GM20431 (cell line): ENCODE results near the gene ITPRIPL1.

Source experiments
- in situ Hi-C: fragments of 300-500 bp; cut with MseI, MboI; formaldehyde crosslinking; loops from one replicate; pipeline ENCODE4 v1.15.0; 2020; ENCODE audit warnings: low sequenced_read_pairs; ENCODE audit not compliant: unreplicated experiment

ITPRIPL1 gene

DNA sequence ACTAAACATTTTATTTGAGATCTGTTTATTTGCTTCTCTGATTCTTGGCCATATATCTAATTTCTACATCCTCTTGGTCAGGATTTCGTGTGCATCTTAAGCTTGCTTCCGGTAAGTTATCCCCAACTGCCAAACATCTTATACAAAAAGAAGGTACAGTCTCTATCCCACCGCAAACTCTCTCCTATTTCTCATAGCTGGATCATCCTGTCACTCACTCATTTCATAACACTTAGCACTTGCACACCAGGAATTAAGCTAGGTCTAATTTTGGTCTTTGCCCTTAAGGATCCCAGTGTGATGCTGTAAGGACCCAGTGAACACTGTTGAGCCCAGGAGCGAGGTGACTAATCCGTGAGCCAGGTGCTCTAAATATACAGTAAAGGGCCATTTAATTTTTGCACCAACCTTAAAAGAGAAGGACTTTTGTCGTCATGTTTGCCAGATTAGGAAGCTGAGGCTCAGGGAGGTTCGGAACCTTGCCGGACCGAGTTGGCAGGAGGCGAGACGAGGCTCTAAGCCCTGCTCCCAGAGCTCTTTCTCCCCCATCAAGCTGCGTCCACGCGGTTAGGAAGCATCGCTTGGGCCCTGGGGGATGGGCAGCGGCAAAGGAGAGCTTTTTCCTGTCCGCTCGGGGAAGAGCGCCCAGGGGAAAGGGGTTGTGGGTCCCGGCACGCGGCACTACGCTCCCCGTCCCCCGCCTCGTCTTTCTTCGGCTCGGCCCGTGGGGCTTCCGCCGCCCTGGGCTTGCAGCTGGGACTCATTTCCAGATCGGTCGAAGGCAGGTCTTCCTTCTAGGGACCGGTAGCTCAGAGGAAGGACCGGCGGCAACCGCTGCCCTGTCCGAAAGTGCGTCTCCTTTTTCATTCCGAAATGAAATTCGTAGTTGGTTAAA lies 4.1 kb upstream of the ITPRIPL1 start:
- in situ Hi-C loops: no loop called here

DNA sequence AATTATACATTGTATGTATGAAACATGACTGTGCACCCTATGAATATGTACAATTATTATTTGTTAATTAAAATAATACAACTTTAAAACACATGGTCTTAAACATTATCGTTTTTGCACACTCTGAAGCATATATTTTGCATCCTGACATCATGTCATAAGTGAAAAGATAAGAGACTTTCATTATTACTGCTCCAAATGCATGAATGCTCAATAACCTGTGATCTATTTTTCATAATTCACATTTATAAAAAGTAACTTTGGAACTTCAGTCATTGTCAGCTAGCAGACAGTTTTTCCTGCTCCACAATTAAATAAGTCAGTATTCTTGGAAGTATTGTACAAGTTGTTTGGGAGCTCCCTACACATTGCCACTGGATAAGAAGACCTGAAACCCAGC lies 1.3 kb upstream of the ITPRIPL1 start:
- in situ Hi-C loops: no loop called here

DNA sequence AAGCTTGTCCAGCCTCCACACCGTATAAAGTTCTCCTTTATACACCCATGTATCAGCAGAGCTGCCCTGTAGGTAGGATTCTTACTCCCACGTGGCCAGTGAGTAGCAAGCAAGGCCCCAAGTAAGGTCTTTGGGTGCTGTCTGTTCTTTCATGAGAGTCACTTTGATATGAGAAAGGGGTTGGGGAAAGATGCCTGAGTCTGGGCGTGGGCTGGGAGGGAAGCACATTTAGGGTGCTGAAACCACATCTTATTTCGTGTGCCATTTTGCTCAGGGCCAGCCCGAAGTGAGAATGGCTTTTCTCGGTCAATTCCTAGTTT lies 436 bp upstream of the ITPRIPL1 start:
- in situ Hi-C loops: no loop called here

DNA sequence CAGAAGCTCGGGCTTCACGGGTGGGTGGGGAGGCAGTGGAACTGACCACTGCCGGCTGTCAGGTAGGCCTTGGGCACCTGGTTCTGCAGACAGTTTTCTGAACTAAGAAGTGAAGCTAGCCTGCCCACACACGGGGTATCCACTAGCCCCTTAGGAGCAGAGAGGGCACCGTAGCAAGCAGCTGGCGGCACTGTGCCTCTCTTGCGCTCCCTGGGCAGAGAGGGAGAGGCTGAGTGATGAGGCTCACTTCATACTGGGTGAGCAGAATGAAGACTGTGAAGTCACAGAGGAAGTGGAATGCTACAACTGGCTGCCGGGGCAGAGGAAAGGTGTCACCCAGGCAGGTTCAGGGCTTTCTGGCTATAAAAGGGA lies 753 bp downstream of the ITPRIPL1 start:
- in situ Hi-C loops: no loop called here

DNA sequence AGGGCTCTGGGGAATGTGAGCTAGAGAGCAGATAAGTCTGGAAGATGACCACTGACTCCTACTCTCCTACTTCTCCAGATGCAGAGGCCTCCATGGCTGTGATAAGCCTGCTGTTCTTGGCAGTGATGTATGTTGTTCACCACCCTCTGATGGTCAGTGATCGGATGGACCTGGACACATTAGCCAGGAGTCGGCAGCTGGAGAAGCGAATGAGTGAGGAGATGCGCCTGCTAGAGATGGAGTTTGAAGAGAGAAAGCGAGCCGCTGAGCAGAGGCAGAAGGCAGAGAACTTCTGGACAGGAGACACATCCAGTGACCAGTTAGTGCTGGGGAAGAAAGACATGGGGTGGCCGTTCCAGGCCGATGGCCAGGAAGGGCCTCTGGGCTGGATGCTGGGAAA lies 1.4 kb downstream of the ITPRIPL1 start:
- in situ Hi-C loops: no loop called here

DNA sequence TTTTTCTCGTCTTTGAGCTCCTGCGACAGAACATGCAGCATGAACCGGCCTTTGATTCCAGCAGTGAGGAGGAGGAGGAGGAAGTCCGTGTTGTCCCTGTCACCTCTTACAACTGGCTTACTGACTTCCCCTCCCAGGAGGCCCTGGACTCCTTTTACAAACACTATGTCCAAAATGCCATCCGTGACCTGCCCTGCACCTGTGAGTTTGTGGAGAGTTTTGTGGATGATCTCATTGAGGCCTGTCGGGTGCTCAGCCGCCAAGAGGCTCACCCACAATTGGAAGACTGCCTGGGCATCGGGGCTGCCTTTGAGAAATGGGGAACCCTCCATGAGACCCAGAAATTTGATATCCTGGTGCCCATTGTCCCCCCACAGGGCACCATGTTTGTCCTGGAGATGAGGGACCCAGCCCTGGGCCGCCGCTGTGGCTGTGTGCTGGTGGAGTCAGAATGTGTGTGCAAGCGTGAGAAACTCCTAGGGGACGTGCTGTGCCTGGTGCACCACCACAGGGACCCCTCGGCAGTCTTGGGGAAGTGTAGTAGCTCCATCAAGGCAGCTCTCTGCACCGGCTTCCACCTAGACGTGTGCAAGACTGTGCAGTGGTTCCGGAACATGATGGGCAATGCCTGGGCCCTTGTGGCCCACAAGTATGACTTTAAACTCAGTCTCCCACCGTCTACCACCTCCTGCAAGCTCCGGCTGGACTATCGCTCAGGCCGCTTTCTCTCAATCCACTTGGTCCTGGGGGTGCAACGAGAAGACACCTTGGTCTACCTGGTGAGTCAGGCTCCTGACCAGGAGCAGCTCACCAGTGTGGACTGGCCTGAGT lies 2.1 kb downstream of the ITPRIPL1 start:
- in situ Hi-C loops: no loop called here

DNA sequence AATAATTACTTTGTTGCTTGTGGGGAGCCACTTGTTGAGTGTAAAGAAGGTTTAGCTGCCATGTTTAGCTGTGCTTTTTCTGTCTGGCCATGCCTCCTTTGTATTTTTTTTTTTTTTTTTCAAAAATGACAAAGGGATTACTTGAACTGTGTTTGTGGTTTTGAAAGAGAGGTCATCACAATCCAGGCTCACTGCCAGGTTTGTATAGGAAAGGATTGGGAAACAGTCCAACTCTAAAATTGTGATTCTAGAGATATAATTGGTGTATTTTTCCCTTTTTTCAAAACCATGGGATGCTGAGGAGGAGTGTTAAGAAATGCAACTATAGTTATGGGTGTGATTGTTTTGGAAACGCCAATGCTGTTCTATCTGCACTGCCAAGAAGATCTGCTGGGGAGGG lies 4.3 kb downstream of the ITPRIPL1 start:
- in situ Hi-C loops: no loop called here

DNA sequence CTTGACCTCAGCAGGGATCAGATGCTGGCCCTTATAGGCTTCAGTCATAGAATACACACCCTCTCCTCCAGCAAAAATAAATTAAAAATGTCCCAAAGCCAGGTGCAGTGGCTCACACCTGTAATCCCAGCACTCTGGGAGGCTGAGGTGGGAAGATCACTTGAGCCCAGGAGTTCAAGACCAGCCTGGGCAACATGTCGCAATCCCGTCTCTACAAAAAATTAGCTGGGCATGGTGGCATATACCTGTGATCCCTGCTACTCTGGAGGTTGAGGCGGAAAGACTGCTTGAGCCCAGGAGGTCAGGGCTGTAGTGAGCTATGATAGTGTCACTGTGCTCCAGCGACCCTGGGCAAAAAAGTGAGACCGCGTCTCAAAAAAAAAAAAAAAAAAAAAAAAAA lies 4.8 kb downstream of the ITPRIPL1 start:
- in situ Hi-C loops: no loop called here

DNA sequence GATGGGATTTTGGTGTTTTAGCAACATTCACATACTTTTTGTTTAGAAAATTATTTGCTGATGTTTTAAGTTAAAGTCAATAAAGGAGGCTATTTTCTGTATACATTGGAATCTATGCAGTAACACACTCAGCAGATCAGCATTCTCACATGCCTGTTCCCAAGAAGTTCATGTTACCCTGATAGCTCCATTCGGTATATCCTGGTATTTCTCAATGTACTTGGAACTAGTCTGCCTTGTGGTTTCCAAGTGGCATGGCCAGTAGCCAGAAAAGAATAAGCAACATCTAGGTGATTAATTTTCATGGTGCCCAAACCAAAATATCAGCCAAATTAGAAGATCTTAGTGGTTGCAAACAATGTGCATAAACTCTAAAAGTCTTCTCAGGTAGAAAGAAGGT lies 5.3 kb downstream of the ITPRIPL1 start:
- in situ Hi-C loops: no loop called here

DNA sequence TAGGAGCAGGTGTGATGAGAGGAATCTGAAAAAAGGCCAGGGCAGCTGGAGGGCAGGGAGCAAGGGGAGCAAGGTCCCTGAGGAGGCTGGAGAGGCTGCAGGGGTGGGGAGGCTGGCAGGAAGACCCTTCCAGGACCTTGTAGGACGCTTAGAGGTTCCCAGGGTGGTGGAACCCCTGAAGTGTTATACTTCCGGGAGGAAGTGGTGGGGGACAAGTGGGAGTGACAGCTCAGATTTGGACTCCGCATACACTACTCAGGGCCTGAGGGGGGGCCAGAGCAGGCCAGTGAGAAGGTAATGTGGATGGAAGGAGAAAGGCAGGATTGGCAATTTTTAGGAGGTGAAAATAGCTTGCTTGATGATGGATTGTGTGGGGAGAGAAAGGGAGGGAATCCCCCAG lies 8.6 kb downstream of the ITPRIPL1 start:
- in situ Hi-C loops: no loop called here

DNA sequence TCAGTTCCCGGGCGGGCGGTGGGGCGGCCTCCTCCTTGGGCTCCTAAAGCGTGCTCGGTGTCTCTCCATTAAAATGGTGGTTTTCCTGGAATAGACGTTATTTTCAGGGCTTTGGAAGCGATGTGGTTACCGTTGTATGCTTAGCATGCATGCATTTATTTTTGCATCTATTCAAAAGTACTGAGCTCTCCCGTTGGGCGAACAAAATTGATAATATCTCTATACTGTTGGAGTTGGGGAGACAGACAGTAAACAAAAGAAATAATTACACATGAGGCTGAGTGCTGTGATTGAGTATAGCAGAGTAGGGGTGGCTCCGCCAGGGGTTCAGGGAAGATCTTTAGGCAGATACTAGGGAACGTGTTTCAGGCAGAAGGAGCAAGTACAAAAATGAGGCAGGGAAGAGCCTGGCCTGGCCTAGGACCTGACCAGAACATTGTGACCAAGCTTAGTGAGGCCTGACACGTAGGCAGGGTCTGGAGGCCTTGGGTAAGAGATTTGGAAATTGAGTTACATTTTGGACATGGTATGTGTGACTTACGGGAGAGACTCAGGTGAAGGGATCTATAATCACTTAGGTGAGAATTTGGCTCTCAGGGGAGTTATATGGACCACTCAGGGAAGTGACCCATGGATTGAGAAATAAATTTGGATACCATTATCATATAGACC lies 11.1 kb downstream of the ITPRIPL1 start:
- in situ Hi-C loops: no loop called here

DNA sequence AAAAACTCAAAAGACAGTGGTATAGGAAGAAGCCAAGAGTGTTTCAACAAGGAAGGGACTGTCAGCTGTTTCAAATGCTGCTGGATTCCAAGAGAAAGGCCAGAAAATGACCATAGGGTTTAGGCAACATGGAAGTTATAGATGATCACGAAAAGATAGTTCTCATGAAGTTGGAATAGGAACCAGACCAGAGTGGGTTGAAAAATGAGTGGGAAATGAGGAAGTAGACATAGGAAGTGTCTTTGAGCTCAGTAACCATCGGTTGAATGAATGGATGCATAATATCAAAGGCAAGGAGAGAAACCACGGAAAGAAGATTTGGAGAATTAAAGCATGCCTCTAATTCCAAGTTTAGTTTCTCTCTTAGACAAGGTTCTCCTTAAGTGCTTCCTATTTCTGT lies 11.8 kb downstream of the ITPRIPL1 start:
- in situ Hi-C loops: no loop called here

DNA sequence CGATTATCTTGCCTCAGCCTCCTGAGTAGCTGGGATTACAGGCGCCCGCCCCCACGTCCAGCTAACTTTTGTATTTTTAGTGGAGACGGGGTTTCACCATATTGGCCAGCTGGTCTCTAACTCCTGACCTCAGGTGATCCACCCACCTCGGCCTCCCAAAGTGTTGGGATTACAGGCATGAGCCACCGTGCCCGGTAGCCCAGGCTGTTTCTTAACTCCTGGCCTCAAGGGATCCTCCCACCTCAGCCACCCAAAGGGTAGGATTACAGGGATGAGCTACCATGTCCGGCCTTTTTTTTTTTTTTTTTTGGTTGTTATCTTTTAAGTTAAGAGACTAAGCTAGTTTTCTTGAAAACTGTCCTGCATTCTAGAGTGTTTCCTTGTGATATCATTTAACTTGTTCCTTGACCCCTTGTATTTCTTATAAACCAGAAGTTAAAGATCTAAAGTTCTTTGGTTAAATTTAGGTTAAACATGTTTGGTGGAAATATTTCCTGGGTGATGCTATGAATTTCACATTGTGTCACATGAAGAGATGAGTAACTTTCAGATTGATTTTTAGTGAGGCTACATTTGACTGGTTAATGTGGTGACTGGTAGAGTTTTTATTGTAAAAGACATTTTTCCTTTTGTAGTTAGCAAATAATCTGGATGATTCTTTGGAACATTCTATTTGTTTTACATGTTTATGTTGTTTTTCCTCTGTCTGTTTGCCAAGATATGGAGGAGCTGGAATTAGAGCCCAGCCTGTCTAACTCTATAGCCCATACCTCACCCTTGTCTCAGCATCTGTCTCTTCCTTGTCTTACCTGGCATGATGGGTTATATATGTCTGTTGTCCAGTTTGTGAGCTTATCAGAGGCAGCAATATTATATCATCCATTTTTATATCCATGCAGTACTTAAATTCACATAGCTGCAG lies 15.6 kb downstream of the ITPRIPL1 start:
- in situ Hi-C loops: no loop called here

DNA sequence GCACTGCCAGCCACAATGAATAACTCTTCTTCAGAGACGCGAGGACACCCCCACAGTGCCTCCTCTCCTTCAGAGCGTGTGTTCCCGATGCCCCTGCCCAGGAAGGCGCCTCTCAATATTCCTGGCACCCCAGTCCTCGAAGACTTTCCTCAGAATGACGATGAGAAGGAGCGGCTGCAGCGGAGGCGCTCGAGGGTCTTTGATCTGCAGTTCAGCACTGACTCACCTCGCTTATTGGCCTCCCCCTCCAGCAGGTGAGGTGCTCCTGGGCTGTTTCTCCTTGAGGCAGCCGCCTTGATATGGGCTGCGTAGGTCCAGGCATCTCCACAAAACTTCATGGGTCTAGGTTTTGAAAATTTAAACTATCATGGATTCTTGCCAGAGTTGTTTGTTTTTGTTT lies 16.5 kb downstream of the ITPRIPL1 start:
- in situ Hi-C loops: no loop called here

DNA sequence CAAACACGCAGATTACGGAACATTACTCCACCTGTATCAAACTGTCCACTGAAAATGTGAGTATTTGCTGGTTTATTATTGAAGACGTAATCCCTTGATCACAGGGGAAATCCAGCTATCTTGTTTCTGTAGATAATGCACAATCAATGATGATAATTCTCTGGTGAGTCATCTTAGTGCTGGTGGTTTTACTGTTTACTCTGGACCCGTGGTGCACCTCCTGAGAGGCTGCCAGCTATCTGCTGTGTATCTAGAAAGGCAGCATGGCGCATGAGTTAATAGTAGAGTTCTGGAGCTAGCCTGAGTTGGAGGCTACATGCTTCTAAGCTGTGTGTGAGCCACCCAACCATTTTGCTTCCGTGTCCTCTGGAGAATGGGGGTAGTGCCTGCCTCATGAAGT lies 17.0 kb downstream of the ITPRIPL1 start:
- in situ Hi-C loops: no loop called here

DNA sequence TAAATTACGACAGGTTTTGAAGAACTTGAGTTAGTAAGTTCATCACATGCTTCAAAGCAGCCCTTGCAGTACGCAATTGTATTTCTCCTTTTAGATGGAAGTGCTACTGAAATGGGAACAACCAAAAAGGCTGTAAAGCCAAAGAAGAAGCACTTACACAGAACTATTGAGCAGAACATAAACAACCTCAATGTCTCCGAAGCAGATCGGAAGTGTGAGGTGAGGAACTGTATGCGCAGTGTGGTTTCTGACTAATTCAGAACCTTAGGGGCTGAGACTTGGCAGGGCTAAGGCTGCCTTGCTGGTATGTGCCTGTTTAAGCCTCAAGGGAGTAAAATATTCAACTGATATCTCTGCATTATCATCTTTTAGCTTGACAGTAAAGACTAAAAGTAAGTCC lies 18.9 kb downstream of the ITPRIPL1 start:
- in situ Hi-C loops: no loop called here

DNA sequence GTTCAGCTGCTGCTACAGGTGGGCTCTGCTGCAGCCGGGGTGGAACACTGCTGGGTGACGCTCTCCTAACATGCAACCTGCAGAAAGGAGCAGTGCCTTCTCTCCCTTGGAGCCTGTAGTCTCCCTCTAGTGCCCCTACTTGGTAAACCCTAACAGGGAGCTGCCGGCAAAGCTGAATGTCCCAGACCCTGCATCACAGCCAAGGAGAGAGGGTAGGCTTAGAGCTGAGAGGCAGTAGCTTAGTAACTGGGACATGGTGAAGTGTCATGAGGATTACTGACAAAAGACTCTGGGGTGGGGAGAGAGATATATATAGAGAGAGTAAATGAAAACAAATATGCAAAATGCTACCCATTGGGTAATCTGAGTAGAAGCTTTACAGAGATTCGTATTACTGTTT lies 20.3 kb downstream of the ITPRIPL1 start:
- in situ Hi-C loops: no loop called here

DNA sequence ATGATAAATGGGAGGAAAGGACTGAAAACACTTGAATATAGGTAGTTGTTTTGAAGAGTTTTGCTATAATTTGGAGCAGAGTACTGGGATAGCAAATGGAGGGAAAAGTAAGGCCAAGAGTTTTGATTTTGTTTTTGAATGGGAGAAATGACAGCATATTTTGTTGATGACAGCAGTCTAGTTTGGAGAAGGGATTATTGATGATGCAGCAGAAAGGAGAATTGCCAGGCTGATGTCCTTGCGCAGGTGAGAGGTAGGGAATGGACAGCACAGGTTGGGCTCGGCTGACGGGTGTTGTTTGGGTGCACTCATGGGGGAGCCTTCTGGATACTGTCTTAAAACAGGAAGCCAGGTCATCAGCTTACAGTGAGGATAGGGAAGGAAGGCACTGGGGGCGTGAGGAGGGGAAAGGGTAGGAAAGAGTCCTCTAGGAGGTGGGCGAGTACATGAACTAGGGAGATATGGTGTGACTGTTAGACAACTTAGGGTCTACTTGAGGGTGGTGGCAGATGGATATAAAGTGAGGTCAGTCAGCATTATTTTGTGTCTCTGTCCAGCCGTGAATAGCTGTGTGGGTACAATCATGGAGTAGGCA lies 20.8 kb downstream of the ITPRIPL1 start:
- in situ Hi-C loops: no loop called here

DNA sequence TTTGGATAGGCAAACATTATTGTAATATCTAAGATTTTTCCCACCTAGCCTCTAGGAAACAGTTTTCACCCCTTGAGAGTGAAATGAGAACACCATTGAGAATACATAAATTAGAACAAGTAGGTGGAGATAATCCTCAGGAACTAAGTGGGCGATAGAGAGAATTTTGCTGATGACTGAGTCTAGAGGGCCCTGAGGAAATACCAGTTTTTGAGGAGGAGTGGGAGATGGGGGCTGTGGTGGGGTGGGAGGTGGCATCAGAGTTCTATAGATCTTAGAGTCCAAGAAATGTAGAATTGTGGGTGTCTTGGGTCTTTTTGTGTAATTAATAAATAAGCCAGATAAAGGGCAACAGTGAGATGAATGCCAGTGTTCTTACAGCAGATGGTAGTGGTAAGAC lies 22.3 kb downstream of the ITPRIPL1 start:
- in situ Hi-C loops: no loop called here
